ENCODE results near the gene CPS1.

Gene CPS1

GRCh38 chr2:210528716-210529115 lies 27.7 kb upstream of the CPS1 start:
- H2AFZ ChIP-seq (ENCODE audit: low read depth) = no peak overlapping the region
- TF ChIP-seq, protein P1, sequence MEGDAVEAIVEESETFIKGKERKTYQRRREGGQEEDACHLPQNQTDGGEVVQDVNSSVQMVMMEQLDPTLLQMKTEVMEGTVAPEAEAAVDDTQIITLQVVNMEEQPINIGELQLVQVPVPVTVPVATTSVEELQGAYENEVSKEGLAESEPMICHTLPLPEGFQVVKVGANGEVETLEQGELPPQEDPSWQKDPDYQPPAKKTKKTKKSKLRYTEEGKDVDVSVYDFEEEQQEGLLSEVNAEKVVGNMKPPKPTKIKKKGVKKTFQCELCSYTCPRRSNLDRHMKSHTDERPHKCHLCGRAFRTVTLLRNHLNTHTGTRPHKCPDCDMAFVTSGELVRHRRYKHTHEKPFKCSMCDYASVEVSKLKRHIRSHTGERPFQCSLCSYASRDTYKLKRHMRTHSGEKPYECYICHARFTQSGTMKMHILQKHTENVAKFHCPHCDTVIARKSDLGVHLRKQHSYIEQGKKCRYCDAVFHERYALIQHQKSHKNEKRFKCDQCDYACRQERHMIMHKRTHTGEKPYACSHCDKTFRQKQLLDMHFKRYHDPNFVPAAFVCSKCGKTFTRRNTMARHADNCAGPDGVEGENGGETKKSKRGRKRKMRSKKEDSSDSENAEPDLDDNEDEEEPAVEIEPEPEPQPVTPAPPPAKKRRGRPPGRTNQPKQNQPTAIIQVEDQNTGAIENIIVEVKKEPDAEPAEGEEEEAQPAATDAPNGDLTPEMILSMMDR (conservative IDR thresholded peaks at IDR 0.05; ENCODE audit: low read depth, low read length) = no peak
- no peaks in the 10 kb centered on the region for H3K79me2 ChIP-seq (ENCODE audit: insufficient read depth, low read depth)
- no peaks in the 10 kb centered on the region for H3K4me1 ChIP-seq (ENCODE audit: low read depth, poor library complexity, severe bottlenecking)
- H3K4me3 ChIP-seq (IDR thresholded peaks at IDR 0.05; ENCODE audit: insufficient read depth, low read depth, low read length) = no peak overlapping the region
- H3K9ac ChIP-seq = no peak overlapping the region
- no peak overlapping the region for H3K4me2 ChIP-seq
- H4K20me1 ChIP-seq (ENCODE audit: insufficient read depth) = no peaks in the 10 kb centered on the region
- H3K27ac ChIP-seq = no peak overlapping the region
- H3K27me3 ChIP-seq (ENCODE audit: insufficient read depth, low read depth) = no peaks in the 10 kb centered on the region
- H3K36me3 ChIP-seq (ENCODE audit: insufficient read depth) = no peaks in the 10 kb centered on the region

GRCh38 chr2:210531050-210531449 lies 25.3 kb upstream of the CPS1 start:
- H3K9ac ChIP-seq = no peak overlapping the region
- H3K4me3 ChIP-seq (IDR thresholded peaks at IDR 0.05; ENCODE audit: insufficient read depth, low read depth, low read length) = no peak overlapping the region
- no peak overlapping the region for H2AFZ ChIP-seq (ENCODE audit: low read depth)
- H3K4me2 ChIP-seq = no peak overlapping the region
- no peaks in the 10 kb centered on the region for H3K79me2 ChIP-seq (ENCODE audit: insufficient read depth, low read depth)
- TF ChIP-seq, protein P1 (conservative IDR thresholded peaks at IDR 0.05; ENCODE audit: low read depth, low read length) = no peak
- H3K27me3 ChIP-seq (ENCODE audit: insufficient read depth, low read depth) = no peaks in the 10 kb centered on the region
- H4K20me1 ChIP-seq (ENCODE audit: insufficient read depth) = no peaks in the 10 kb centered on the region
- H3K36me3 ChIP-seq (ENCODE audit: insufficient read depth) = no peaks in the 10 kb centered on the region
- H3K4me1 ChIP-seq (ENCODE audit: low read depth, poor library complexity, severe bottlenecking) = no peaks in the 10 kb centered on the region
- no peak overlapping the region for H3K27ac ChIP-seq

- no peak overlapping the region for H3K27ac ChIP-seq
- H4K20me1 ChIP-seq (ENCODE audit: insufficient read depth) = no peaks in the 10 kb centered on the region
- no peaks in the 10 kb centered on the region for H3K4me1 ChIP-seq (ENCODE audit: low read depth, poor library complexity, severe bottlenecking)
- H2AFZ ChIP-seq (ENCODE audit: low read depth) = no peak overlapping the region
- H3K79me2 ChIP-seq (ENCODE audit: insufficient read depth, low read depth) = no peaks in the 10 kb centered on the region
- no peak overlapping the region for H3K9ac ChIP-seq
- no peaks in the 10 kb centered on the region for H3K27me3 ChIP-seq (ENCODE audit: insufficient read depth, low read depth)
- no peak overlapping the region for H3K4me3 ChIP-seq (IDR thresholded peaks at IDR 0.05; ENCODE audit: insufficient read depth, low read depth, low read length)
- H3K36me3 ChIP-seq (ENCODE audit: insufficient read depth) = no peaks in the 10 kb centered on the region
- H3K4me2 ChIP-seq = no peak overlapping the region
- TF ChIP-seq, protein P1 (conservative IDR thresholded peaks at IDR 0.05; ENCODE audit: low read depth, low read length) = no peak
These were observed 24.9 kb upstream of the CPS1 start for GRCh38 chr2:210531482-210531881.

- Histone ChIP-seq H2AFZ (ENCODE audit: low read depth) (no peak overlapping the region), H3K4me2 (no peak overlapping the region), H4K20me1 (ENCODE audit: insufficient read depth) (no peaks in the 10 kb centered on the region), H3K4me1 (ENCODE audit: low read depth, poor library complexity, severe bottlenecking) (no peaks in the 10 kb centered on the region), H3K4me3 (IDR thresholded peaks at IDR 0.05; ENCODE audit: insufficient read depth, low read depth, low read length) (no peak overlapping the region), H3K79me2 (ENCODE audit: insufficient read depth, low read depth) (no peaks in the 10 kb centered on the region), H3K27me3 (ENCODE audit: insufficient read depth, low read depth) (no peaks in the 10 kb centered on the region), H3K27ac (no peak overlapping the region), H3K36me3 (ENCODE audit: insufficient read depth) (no peaks in the 10 kb centered on the region), H3K9ac (no peak overlapping the region)
- TF ChIP-seq, protein P1 (conservative IDR thresholded peaks at IDR 0.05; ENCODE audit: low read depth, low read length) = no peak
These were observed 23.0 kb upstream of the CPS1 start for GRCh38 chr2:210533389-210533788.

Measured in KMS-11 (cell line).